Mesenchymal stem cell (in vitro differentiated cells and primary cell): ENCODE measurements around the gene AGAP1.
"Not testable (repeated sequence)": the region's sequence is repeated elsewhere in the genome, so short reads cannot be mapped to it uniquely, and the experiment has no call there.

Experiments
- DNase-seq: peaks from one replicate; pipeline ENCODE4 v3.0.0-alpha.2; 2013
- H2AFZ ChIP-seq: one replicate; pipeline ENCODE4 v1.6.1; 2013; ENCODE audit warnings: low read depth, mild to moderate bottlenecking, control low read depth, inconsistent platforms, low read length, moderate library complexity
- H2AK5ac ChIP-seq: 2 replicates; pipeline ENCODE4 v1.6.1; 2013; ENCODE audit warnings: low read length, moderate library complexity, mild to moderate bottlenecking, inconsistent platforms; ENCODE audit not compliant: severe bottlenecking
- H2BK120ac ChIP-seq: one replicate; pipeline ENCODE4 v1.6.1; 2013; ENCODE audit warnings: low read depth, mild to moderate bottlenecking, inconsistent platforms, low read length, moderate library complexity
- H2BK12ac ChIP-seq, 2 experiments: one replicate each; pipeline ENCODE4 v1.6.1; 2013; ENCODE audit warnings: inconsistent platforms in 2 of 2, low read length in 2 of 2, mild to moderate bottlenecking in 2 of 2, moderate library complexity in 2 of 2, control low read depth in 1 of 2
- H2BK15ac ChIP-seq: one replicate; pipeline ENCODE4 v1.6.1; 2013; ENCODE audit warnings: mild to moderate bottlenecking, low read depth, inconsistent platforms; ENCODE audit not compliant: poor library complexity, severe bottlenecking
- H2BK5ac ChIP-seq: 2 replicates; pipeline ENCODE4 v1.6.1; 2013; ENCODE audit warnings: low read depth, mild to moderate bottlenecking, low read length, control low read depth, inconsistent platforms; ENCODE audit not compliant: poor library complexity, severe bottlenecking
- H3K14ac ChIP-seq, 2 experiments: one replicate each; pipeline ENCODE4 v1.6.1; 2013; ENCODE audit warnings: inconsistent platforms in 2 of 2, low read length in 2 of 2, control low read depth in 1 of 2, mild to moderate bottlenecking in 1 of 2, moderate library complexity in 1 of 2
- H3K18ac ChIP-seq, 2 experiments: one replicate each; pipeline ENCODE4 v1.6.1; 2013; ENCODE audit warnings: inconsistent platforms in 2 of 2, low read length in 2 of 2, control low read depth in 1 of 2, low read depth in 1 of 2, mild to moderate bottlenecking in 1 of 2
- H3K23ac ChIP-seq, 2 experiments: one replicate each; pipeline ENCODE4 v1.6.1; 2013; ENCODE audit warnings: inconsistent platforms in 2 of 2, low read length in 2 of 2, mild to moderate bottlenecking in 2 of 2, moderate library complexity in 2 of 2, control low read depth in 1 of 2
- H3K27ac ChIP-seq: 2 replicates; pipeline ENCODE4 v1.5.1; 2013; ENCODE audit warnings: mild to moderate bottlenecking, moderate library complexity, low read length, control low read depth, inconsistent platforms; ENCODE audit not compliant: poor library complexity, severe bottlenecking
- H3K27me3 ChIP-seq, 2 experiments: 2 replicates each; pipeline versions ENCODE4 v1.6.1 to v1.7.0; 2013; ENCODE audit warnings: low read length in 2 of 2, mild to moderate bottlenecking in 2 of 2, moderate library complexity in 2 of 2, control low read depth in 1 of 2, inconsistent platforms in 1 of 2; ENCODE audit not compliant: control insufficient read depth in 1 of 2, insufficient read depth in 1 of 2
- H3K36me3 ChIP-seq, 2 experiments: 2 replicates each; pipeline versions ENCODE4 v1.6.1 to v1.7.0; 2013; ENCODE audit warnings: low read length in 2 of 2, control low read depth in 1 of 2, inconsistent platforms in 1 of 2, low read depth in 1 of 2, mild to moderate bottlenecking in 1 of 2; ENCODE audit not compliant: insufficient read depth in 2 of 2, control insufficient read depth in 1 of 2
- H3K4ac ChIP-seq, 2 experiments: one replicate each; pipeline ENCODE4 v1.6.1; 2013; ENCODE audit warnings: inconsistent platforms in 2 of 2, low read length in 2 of 2, mild to moderate bottlenecking in 2 of 2, moderate library complexity in 2 of 2, control low read depth in 1 of 2, low read depth in 1 of 2
- H3K4me1 ChIP-seq: 2 replicates; pipeline ENCODE4 v1.6.1; 2013; ENCODE audit warnings: low read depth, low read length, control low read depth; ENCODE audit not compliant: control insufficient read depth, insufficient read depth
- H3K4me2 ChIP-seq: 2 replicates; pipeline ENCODE4 v1.6.1; 2013; ENCODE audit warnings: low read length, mild to moderate bottlenecking, inconsistent platforms; ENCODE audit not compliant: poor library complexity, severe bottlenecking
- H3K4me3 ChIP-seq, 2 experiments: 2 replicates each; pipeline versions ENCODE4 v1.5.1 to v1.7.0; 2013; ENCODE audit warnings: low read length in 2 of 2, mild to moderate bottlenecking in 2 of 2, control low read depth in 1 of 2, low read depth in 1 of 2; ENCODE audit not compliant: insufficient read depth in 1 of 2
- H3K79me1 ChIP-seq: replicated peaks from 2 replicates; pipeline ENCODE4 v1.6.1; 2013; ENCODE audit warnings: mild to moderate bottlenecking, control low read depth, low read length, inconsistent platforms; ENCODE audit not compliant: poor library complexity, severe bottlenecking
- H3K9ac ChIP-seq: 2 replicates; pipeline ENCODE4 v1.7.0; 2013; ENCODE audit warnings: mild to moderate bottlenecking, low read length, moderate library complexity
- H3K9me3 ChIP-seq: 2 replicates; pipeline ENCODE4 v1.7.0; 2013; ENCODE audit warnings: mild to moderate bottlenecking, low read length; ENCODE audit not compliant: control insufficient read depth
- H4K8ac ChIP-seq: one replicate; pipeline ENCODE4 v1.6.1; 2013; ENCODE audit warnings: inconsistent platforms, mild to moderate bottlenecking, low read length, moderate library complexity
- H4K91ac ChIP-seq: one replicate; pipeline ENCODE4 v1.6.1; 2013; ENCODE audit warnings: mild to moderate bottlenecking, low read length, inconsistent platforms
- WGBS: methylation state at CpG from one replicate; pipeline ENCODE4 v1.1.7; 2013; ENCODE audit warnings: mixed read lengths; 5-methylcytosine and 5-hydroxymethylcytosine counted together

The AGAP1 gene

DNA sequence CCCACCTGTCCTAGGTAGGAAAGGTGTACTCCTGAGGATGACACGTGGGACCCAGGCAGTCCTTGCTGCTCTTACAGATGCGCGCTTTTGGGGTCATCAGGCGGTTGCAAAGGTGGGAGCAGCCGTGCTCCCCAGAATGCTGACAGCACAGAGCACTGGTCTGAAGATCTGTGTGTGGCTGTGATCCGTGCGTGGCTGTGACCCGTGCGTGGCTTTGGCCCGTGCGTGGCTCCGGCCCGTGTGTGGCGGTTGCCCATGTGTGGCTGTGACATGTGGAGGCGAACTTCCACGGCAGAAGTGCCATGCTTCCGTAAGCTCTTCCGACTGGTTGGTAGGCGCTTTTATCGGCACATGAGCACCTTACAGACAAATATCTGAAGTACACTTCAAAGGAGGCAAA lies 270.0 kb downstream of the AGAP1 start:
- H4K91ac ChIP-seq, result peak overlapping the region; percentile 22
- no peak overlapping the region for H2BK120ac ChIP-seq

DNA sequence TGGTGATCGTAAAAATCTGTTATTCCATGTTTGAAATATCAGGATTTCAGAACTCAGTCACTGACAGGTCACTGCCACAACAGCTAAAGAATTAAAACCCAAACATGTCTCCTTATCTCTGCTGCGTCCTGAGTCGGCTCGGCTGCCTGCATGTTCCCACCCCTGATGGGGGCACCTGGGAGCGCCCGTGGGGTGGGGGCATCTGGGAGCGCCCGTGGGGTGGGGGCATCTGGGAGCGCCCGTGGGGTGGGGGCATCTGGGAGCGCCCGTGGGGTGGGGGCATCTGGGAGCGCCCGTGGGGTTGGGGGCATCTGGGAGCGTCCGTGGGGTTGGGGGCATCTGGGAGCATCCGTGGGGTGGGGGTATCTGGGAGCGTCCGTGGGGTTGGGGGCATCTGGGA lies 270.6 kb downstream of the AGAP1 start:
- not testable (repeated sequence) for H3K4me3 ChIP-seq, H3K4ac ChIP-seq, H4K8ac ChIP-seq, H3K9ac ChIP-seq, H3K14ac ChIP-seq, H4K91ac ChIP-seq, DNase-seq, H2BK12ac ChIP-seq, H3K9me3 ChIP-seq, H3K79me1 ChIP-seq, H2BK120ac ChIP-seq, H2BK5ac ChIP-seq, H3K4me2 ChIP-seq, H2BK15ac ChIP-seq, H3K18ac ChIP-seq, H3K27me3 ChIP-seq, H2AFZ ChIP-seq, H3K23ac ChIP-seq, H3K27ac ChIP-seq, H2AK5ac ChIP-seq
- H3K36me3 ChIP-seq, result peaks cover 10 to 15% of the 10 kb centered on the region in 2 experiments
- 98% methylated on average over 5 of the region's 19 CpGs for WGBS
- peaks cover 13% of the 10 kb centered on the region for H3K4me1 ChIP-seq

More for the DNA sequence above, 270.0 kb downstream of the AGAP1 start:
- H3K9me3 ChIP-seq, result no peaks in the 10 kb centered on the region
- no peak overlapping the region for H3K18ac ChIP-seq
- H3K23ac ChIP-seq, result no peak overlapping the region
- peaks cover 10 to 17% of the 10 kb centered on the region in 2 experiments for H3K36me3 ChIP-seq
- no peak overlapping the region for H2BK15ac ChIP-seq
- H2AK5ac ChIP-seq, result no peak overlapping the region
- no peak overlapping the region for H4K8ac ChIP-seq
- H3K27me3 ChIP-seq, result no peaks in the 10 kb centered on the region
- H2BK12ac ChIP-seq, result no peak overlapping the region
- H2BK5ac ChIP-seq, result no peak overlapping the region
- no peak overlapping the region for H3K4me2 ChIP-seq
- DNase-seq, result no peak
- H3K4ac ChIP-seq, result no peak overlapping the region
- H3K4me1 ChIP-seq, result peaks cover 9% of the 10 kb centered on the region
- no peak overlapping the region for H3K27ac ChIP-seq
- H3K9ac ChIP-seq, result no peak overlapping the region
- WGBS, result 98% methylated on average over 20 of the region's 20 CpGs
- H2AFZ ChIP-seq, result no peak overlapping the region
- H3K4me3 ChIP-seq, result no peak overlapping the region
- H3K14ac ChIP-seq, result no peak overlapping the region
- H3K79me1 ChIP-seq, result peaks cover 5% of the 10 kb centered on the region

DNA sequence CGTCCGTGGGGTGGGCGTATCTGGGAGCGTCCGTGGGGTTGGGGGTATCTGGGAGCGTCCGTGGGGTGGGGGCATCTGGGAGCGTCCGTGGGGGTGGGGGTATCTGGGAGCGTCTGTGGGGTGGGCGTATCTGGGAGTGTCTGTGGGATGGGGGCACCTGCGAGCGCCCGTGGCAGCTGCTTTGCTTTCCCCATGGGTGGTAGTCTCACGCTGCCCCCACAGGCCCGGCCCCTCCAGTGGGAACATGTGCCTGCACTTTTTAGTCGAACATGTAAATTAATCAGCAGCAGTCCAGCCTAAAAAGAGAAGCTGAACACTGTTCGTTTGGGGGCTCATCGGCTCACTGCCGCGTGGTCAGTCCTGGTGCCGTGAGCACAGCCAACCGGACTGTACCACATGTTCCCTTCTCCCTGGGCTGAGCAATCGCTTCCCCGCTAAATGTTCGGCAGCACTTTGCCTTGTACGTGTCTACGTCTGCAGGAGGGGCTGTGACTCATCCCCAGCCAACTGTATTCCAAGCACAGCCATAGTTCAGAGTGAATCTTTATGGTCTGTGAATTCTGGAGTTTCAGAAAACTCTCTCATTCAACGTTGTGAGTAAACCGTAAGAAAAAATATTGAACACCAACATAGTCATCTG lies 271.5 kb downstream of the AGAP1 start:
- Histone ChIP-seq H3K9ac (peak overlapping the region; percentile 84), H3K4me2 (no peak overlapping the region)

DNA sequence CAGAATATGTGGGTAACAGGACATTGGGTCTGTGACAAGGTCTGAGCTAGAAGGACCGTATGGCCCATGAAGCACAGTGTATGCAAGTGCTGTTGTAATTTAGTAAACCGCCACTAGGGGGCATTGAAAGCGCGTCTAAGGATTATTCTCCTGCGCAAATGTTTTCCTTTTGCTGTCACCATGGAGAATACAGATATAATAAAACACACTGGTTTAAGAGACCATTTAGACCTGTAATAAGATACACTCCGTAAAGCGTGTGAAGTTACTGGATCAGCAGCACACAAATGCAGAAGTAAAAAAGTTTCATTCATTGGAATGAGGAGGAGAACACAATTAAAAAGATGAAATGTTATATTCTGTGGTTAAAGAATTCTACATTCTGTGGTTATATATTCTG lies 272.4 kb downstream of the AGAP1 start:
- H3K4me3 ChIP-seq, result no peak overlapping the region
- no peak overlapping the region for H3K23ac ChIP-seq
- no peak overlapping the region for H2BK12ac ChIP-seq
- H4K91ac ChIP-seq, result no peak overlapping the region
- peak overlapping the region; percentile 84 for H3K9ac ChIP-seq
- H3K14ac ChIP-seq, result no peak overlapping the region
- H2BK120ac ChIP-seq, result no peak overlapping the region
- no peak overlapping the region for H2BK5ac ChIP-seq
- H2BK15ac ChIP-seq, result no peak overlapping the region
- no peak overlapping the region for H3K4ac ChIP-seq
- H3K79me1 ChIP-seq, result peaks cover 3% of the 10 kb centered on the region
- H2AFZ ChIP-seq, result no peak overlapping the region
- H3K18ac ChIP-seq, result no peak overlapping the region
- H3K36me3 ChIP-seq, result peaks cover 18 to 20% of the 10 kb centered on the region in 2 experiments
- WGBS, result 8% methylated on average over 3 of the region's 7 CpGs
- peaks cover 13% of the 10 kb centered on the region for H3K4me1 ChIP-seq
- H4K8ac ChIP-seq, result no peak overlapping the region
- no peaks in the 10 kb centered on the region for H3K27me3 ChIP-seq
- no peaks in the 10 kb centered on the region for H3K9me3 ChIP-seq
- no peak overlapping the region for H3K4me2 ChIP-seq
- DNase-seq, result peak; percentile 87
- no peak overlapping the region for H2AK5ac ChIP-seq
- no peak overlapping the region for H3K27ac ChIP-seq

More for the DNA sequence above, 271.5 kb downstream of the AGAP1 start:
- Histone ChIP-seq H3K18ac (no peak overlapping the region), H3K14ac (no peak overlapping the region), H3K4ac (no peak overlapping the region), H2AK5ac (no peak overlapping the region), H2BK15ac (no peak overlapping the region), H3K27me3 (no peaks in the 10 kb centered on the region), H3K4me3 (peak overlapping the region in 1 of 2 experiments; percentile 49), H4K8ac (no peak overlapping the region), H2AFZ (no peak overlapping the region), H2BK120ac (no peak overlapping the region), H3K9me3 (no peaks in the 10 kb centered on the region), H3K4me1 (peaks cover 13% of the 10 kb centered on the region), H3K36me3 (peaks cover 10 to 15% of the 10 kb centered on the region in 2 experiments), H2BK12ac (no peak overlapping the region), H2BK5ac (no peak overlapping the region), H3K23ac (no peak overlapping the region), H3K27ac (peak overlapping the region; percentile 19), H3K79me1 (peaks cover 3% of the 10 kb centered on the region), H4K91ac (no peak overlapping the region)
- 79% methylated on average over 19 of the region's 30 CpGs for WGBS
- DNase-seq, result peak; percentile 82
